Stimulated activated CD8-positive, alpha-beta memory T cell treated with anti-CD3 and anti-CD28 coated beads, Interleukin-12 subunit alpha, Interleukin-12 subunit beta, amount 100 ng/mL, for 24 hours (primary cell): ENCODE measurements around the gene C2CD5.
"Not testable (repeated sequence)": the region's sequence is repeated elsewhere in the genome, so short reads cannot be mapped to it uniquely, and the experiment has no call there.

Source experiments
- DNase-seq: peaks from one replicate; pipeline ENCODE4 v3.0.0-alpha.2; 2020; ENCODE audit errors: extremely low read depth

Gene C2CD5, protein sequence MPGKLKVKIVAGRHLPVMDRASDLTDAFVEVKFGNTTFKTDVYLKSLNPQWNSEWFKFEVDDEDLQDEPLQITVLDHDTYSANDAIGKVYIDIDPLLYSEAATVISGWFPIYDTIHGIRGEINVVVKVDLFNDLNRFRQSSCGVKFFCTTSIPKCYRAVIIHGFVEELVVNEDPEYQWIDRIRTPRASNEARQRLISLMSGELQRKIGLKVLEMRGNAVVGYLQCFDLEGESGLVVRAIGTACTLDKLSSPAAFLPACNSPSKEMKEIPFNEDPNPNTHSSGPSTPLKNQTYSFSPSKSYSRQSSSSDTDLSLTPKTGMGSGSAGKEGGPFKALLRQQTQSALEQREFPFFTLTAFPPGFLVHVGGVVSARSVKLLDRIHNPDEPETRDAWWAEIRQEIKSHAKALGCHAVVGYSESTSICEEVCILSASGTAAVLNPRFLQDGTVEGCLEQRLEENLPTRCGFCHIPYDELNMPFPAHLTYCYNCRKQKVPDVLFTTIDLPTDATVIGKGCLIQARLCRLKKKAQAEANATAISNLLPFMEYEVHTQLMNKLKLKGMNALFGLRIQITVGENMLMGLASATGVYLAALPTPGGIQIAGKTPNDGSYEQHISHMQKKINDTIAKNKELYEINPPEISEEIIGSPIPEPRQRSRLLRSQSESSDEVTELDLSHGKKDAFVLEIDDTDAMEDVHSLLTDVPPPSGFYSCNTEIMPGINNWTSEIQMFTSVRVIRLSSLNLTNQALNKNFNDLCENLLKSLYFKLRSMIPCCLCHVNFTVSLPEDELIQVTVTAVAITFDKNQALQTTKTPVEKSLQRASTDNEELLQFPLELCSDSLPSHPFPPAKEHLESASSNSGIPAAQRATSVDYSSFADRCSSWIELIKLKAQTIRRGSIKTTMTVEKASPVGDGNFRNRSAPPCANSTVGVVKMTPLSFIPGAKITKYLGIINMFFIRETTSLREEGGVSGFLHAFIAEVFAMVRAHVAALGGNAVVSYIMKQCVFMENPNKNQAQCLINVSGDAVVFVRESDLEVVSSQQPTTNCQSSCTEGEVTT

DNA sequence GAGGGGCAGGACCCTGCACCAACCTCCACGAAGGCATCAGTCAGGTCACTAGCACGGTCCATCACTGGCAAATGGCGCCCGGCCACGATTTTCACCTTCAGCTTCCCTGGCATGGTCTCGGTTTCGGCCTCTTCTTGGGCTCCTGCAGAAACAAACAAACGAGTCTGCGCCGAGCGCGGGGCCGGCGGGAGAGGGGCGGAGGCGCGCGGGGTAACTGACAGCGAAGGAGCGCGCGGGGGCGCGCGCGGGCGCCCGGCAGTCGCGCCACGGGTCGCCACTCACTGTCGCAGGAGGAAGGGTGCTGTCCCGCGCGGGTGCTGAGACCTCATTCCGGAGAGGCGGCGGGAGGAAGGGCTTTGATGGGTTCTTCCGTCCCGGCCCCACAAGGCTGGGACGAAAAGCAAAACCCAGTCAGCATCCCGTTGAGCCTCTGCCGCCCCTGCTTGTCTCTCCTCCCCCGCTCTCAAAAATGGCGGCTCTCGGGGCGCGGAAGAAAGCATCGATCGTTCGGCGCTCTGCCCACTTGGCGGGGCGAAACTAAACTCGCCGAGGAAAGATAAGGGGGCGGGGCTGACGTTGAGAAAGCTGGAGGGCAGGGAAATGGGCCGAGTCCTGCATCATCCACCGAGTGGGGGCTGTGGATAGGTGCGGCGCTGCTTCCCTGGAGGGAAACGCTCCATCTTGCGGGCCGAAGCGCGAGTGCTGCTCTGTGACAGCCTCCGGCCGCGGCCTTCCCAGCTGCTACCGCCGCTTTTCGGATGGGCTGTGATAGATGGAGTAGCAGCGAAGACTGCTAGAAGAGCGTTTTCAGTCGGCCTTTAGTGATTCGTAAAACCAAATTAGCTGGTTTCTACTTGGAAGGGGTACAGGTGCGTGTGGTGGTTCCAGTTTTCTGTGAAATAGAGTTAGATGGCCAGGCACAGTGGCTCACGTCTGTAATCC lies at the start of gene C2CD5:
C2CD5 (minus strand) TSS at position 505 of the 942 bp plus-strand sequence; CDS start at position 113, 392 bp downstream.
- DNase-seq: peak; percentile 87

DNA sequence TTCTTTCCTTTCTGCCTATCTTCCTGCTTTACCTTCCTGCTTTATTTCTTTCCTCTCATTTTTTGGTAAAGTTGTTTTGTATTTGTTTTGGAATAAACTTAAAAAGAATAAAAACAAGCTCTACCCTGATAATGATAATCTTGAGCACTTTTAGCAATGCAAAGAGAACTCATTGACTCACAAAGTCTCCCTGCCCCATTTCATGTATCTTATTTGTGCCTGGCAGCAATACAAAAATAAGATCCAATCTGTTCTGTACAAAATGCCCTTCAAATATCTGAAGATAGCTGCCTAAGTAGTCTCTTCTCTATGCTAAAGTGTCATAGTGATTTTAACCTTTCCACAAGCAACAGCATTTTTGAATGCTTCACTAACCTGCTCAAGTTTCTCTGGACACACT lies 49.5 kb upstream of the C2CD5 start:
- no peak for DNase-seq

GRCh38 chr12:22588817-22589216 lies 44.5 kb upstream of the C2CD5 start:
- no peak for DNase-seq

DNA sequence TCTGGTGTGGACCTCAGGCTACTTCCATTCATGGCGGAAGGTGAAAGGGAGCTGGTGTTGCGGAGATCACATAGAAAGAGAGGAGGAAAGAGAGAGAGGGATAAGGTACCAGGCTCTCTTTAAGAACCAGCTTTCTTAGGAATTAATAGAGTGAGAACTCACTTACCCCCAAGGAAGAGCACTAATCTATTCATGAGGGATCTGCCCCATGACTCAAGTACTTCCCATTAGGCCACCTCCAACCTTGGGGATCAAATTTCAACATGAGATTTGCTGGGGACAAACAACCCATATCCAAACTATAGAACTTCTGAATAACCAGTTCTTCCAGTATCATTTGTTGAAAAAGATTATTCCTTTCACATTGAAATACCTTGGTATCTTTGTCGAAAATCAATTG lies 34.0 kb upstream of the C2CD5 start:
- DNase-seq: no peak

GRCh38 chr12:22577667-22578066 lies 33.3 kb upstream of the C2CD5 start:
- no peak for DNase-seq

DNA sequence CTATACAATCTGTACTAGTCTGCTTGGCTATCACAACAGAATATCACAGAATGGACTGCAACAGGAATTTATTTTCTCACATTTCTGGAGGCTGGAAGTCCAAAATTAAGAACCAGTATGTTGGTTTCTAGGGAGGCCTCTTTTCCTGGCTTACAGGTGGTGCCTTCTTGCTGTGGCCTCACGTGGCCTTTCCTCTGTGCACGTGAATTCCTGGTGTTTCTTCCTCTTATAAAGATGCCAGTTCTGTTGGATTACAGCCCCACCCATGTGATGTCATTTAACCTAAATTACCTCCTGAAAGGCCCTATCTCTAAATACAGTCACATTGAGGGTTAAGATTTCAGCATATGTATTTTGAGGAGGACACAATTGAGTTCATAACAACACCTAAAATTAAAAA lies 32.1 kb upstream of the C2CD5 start:
- no peak for DNase-seq

- no peak for DNase-seq
Observed at GRCh38 chr12:22576065-22576464, 31.7 kb upstream of the C2CD5 start.

GRCh38 chr12:22574921-22575320 lies 30.6 kb upstream of the C2CD5 start:
- no peak for DNase-seq

GRCh38 chr12:22573181-22573580 lies 28.8 kb upstream of the C2CD5 start:
- no peak for DNase-seq

DNA sequence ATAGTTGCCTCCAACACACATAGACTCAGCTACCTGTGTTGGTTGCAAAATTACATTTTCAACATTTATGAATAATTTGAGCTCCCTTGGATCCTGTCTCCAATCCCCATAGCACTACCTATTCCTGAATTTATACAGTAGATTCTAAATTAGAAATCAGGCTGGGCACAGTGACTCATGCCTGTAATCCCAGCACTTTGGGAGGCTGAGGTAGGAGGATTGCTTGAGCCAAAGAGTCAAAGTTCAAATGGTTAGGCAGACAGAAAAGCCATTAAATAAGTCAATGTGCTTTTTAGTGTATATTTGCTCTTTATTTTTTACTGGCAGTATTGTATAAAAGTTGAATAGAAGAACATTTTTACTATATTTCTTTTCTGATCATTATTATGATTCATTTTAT lies 24.9 kb upstream of the C2CD5 start:
- no peak for DNase-seq

GRCh38 chr12:22562036-22563028 lies 18.0 kb upstream of the C2CD5 start:
- no peak for DNase-seq

GRCh38 chr12:22554750-22555149 lies 10.4 kb upstream of the C2CD5 start:
- DNase-seq: not testable (repeated sequence)

- DNase-seq: no peak
Observed at GRCh38 chr12:22551624-22552023, 7.3 kb upstream of the C2CD5 start.

- DNase-seq: no peak
Observed at GRCh38 chr12:22545255-22545654, 913 bp upstream of the C2CD5 start.

DNA sequence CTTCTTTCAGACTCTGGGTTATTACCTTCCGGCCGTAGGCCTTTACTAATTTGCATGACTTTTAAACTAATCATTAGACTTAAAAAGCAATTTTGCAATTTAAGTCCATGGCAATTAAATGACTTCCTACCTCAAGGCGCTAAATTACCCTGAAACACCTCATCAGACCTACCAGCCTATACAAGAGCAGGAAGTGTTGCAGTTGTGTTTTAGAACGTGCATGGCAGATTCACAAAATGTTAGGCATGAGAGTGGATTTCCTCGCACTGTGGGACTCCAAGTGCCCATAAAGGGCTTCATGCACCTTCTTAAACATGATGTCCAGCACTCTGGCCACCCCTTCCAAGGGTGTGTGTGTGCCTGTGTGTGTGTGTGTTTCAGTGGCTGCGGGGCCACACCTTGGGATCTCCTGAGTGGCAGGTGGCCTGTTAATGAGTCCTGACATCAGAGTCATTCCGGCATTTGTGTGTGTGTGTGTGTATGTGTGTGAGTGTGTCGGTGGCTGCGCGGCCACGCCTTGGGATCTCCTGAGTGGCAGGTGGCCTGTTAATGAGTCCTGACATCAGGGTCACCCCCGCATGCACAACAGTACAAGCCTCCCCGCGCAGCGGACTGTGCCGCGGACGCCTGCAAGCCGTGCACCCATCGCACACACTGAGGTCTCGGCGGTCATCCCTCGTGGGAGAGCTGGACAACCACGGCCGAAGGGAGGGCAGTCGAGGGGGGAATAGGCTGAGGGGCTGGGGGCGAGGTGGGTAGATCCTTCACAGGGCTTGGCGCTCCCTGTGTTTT lies 900 bp downstream of the C2CD5 start:
- peak; percentile 5 for DNase-seq

GRCh38 chr12:22541496-22542155 lies 2.7 kb downstream of the C2CD5 start:
- no peak for DNase-seq

- no peak for DNase-seq
Observed at GRCh38 chr12:22539055-22539454, 5.3 kb downstream of the C2CD5 start.

DNA sequence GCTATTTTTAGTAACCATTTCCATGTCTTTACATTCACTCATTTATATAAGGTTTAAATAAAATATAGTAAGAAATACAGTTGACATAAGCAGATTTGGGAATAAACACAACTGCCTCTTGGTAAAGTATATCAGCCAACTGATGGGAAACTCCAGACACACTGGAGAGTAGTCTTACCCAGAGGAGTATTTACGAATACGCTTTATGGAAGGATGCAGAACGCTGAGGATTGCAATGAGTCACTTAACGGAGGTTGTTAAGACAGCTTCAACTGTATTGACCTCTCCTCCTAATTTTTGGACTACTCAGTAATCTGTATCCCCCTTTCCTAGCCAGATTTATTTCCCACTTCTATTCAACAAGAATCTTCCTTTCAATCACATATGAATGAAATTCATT lies 6.0 kb downstream of the C2CD5 start:
- DNase-seq: no peak
